OCI-M2 (cell line): ENCODE results near the gene CST1.
"Not testable (repeated sequence)": the region's sequence is repeated elsewhere in the genome, so short reads cannot be mapped to it uniquely, and the experiment has no call there.

Source experiments
- DNase-seq: peaks from one replicate; lab custom pipeline; 2025; ENCODE audit not compliant: unreplicated experiment; lab: John Stamatoyannopoulos, UW

The CST1 gene

GRCh38 chr20:23755131-23755611, 4.4 kb upstream of the CST1 start:
- DNase-seq, result not testable (repeated sequence)

GRCh38 chr20:23754731-23755130, 4.0 kb upstream of the CST1 start:
- no peak for DNase-seq

DNA sequence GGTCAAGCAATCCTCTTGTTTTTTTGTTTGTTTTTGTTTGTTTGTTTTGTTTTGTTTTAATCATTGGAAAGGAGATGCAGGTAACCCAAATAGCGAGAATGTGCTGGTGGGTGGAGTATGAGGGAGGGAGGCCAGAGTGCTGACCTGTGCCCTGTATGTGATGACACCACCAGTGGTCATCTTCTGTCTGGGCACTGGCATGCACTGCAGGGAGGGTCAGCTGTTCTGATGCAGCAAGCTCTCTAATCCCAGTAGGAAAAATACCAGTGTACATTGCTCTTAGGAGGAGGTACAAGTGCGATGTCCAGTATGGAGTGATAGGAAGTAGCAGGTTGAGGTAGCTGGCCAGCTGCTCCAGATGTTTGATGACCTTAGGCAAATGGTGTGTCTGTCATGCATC, 2.9 kb upstream of the CST1 start:
- DNase-seq, result no peak

GRCh38 chr20:23753194-23753548, 2.4 kb upstream of the CST1 start:
- DNase-seq, result no peak

- DNase-seq, result no peak
Observed at GRCh38 chr20:23752481-23753193, 1.9 kb upstream of the CST1 start.

DNA sequence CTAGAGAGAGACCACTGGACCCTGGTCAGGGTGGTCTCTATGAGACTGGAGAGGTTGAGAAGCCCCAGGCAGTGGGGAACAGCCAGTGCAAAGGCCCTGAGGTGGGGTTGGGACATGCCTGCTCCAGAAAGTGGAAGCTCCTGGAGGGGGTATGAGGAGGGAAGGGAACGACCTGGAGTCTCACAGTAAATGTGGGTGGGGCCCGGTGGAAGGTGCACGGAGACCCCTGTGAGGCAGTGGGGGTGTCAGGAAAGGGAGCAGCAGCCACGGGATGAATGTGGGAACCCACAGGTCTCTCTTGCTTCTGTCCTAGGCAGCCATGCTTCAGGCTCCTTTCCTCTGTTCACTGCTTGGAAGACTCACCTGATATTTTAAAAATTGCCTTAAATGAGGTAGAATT, 1.3 kb upstream of the CST1 start:
- no peak for DNase-seq

DNA sequence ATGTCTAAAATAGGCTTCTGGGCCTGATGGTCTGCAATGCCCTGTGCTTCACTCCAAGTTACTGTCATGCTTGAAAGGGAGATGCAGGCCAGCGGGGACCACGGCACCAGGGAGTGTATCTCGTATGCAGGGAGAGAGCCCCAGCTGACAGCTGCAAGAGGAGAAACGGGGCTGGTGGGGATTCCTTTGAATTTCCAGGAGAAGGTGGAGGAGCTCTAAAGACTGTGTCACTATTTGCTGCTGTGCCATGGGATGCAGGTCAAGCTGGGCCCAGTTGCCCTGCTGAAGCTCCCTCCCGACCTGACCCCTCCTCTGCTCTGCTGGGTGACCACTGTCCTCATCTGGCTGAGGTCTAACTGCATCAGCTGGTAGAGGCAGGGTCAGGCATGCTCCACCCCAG, 989 bp downstream of the CST1 start:
- no peak for DNase-seq

DNA sequence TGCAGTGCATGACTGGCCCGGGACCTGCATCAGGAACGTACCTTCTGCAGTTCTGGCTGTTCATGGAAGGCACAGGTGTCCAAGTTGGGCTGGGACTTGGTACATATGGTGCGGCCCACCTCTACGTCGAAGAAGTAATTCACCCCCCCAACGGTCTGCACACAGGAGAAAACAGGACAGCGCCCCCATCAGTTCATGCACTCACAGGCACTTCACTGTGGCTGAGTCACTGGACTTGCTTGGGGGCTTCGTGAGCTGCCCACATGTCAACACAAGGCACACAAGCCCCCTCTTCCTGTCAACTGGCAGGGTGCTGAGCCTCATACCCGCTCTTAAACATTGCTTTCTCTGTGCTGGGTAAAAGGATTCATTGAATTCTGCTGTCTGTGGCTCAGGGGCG, 1.8 kb downstream of the CST1 start:
- not testable (repeated sequence) for DNase-seq

- DNase-seq, result not testable (repeated sequence)
Observed at GRCh38 chr20:23747551-23747950, 3.2 kb downstream of the CST1 start.

DNA sequence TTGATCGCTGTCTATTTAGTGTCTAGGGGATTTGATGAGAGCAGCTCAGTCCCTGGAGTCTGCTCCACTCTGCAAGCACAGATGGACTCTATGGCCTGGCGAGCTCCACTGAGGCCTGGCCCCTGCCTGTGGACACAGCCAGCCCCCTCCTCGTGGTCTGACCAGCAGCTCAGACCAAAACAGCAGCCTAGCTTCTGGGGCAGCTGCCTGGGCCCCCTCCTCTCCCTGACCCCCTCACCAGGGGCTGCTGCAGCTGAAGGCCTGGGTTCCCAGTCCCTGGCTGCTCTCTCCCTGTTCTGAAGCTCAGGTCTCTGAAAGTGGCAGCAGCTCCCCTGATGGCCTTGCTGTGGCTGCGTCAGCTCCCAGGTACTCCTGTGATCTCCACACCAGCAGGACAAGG, 3.6 kb downstream of the CST1 start:
- DNase-seq, result not testable (repeated sequence)

GRCh38 chr20:23746321-23746720, 4.4 kb downstream of the CST1 start:
- no peak for DNase-seq

DNA sequence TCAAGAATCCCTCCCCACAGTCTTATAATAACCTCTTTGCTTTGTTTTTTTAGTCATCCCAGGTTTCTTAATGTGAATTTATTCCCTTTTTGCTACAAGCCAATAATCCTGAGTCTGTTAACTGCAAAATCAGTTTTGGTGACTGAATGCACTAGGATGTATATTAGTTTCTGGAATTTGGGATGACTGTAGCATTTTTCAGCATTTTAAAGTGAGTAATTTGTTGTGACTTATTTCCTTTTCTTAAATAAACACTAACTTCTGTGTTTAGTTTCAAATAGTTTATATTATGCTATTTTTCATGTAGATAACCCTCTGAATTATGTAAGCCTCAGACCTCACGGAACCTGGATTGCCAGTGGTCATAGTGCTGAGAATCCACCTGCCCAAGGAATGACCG, 5.5 kb downstream of the CST1 start:
- no peak for DNase-seq

- DNase-seq, result no peak
Observed at GRCh38 chr20:23744817-23745216, 5.9 kb downstream of the CST1 start.

DNA sequence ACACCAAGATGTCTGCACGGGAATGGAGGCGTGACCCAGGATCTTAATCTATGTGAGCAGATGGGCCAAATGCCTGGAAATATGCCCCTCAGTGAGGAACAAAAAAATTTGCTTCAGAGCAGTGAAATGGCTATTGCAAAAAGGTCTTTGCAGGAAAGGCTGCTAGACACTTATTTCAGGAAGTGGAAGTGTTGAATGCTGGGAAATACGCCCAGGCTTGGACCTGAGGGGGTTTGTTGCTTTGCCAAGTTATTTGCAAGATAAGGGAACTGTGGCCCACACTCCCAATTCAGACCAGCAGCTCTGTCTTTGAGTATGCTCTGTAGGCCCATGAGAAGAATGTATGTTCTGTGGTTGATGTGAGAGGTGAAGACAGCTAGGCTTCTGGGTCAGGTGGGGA, 15.3 kb downstream of the CST1 start:
- DNase-seq, result not testable (repeated sequence)

DNA sequence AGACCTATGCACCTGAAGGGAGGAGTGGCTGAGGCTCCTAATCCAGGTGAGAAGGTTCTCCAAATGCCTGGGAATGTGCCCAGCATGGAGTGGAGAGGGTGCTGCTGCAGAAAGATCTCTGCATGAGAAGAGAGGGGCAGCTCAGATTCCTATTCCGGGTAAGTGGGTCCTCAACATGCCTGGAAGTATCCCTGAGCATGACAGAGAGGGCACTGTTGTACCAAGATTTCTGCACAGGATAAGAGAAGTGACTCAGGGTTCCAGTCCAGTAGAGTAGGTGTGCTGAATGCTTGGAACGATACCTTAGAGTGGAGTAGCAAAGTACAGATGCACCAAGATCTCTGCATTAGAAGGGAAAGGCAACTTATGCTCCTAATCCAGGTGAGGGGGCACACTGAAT, 15.8 kb downstream of the CST1 start:
- not testable (repeated sequence) for DNase-seq

GRCh38 chr20:23734440-23734839, 16.3 kb downstream of the CST1 start:
- not testable (repeated sequence) for DNase-seq

DNA sequence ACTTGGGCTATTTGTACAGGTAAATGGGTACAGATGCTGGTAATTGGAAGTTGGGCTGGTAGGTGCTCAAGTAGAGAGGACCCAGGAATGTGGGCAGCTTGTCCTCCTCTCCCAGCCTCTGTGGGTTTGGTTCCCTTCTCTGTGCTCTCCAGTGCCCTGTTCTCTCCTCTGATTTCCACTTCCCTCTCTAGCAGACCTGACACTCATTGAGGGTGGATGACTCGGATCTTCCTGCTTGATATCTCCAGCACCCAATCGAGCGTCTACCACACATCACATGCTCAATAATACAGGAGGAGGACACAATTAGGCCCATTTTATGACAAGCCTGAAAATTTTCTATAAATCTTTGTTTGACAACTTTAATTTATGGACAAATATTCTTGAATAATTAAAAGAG, 23.7 kb downstream of the CST1 start:
- DNase-seq, result no peak

DNA sequence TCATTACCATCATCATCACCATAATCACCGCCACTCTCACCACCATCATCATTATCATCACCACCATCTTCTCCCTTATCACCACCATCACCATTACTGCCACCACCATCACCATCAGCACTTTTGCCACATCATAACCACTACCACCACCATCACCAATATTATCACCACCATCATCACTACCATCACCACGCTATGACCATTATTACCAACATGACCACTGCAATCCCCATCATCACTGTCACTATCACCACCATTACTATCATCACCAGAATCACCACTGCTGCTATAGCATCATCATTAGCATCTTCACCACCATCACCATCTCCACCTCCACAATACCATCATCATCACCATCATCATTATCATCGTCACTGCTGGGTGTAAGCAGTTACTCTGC, 25.6 kb downstream of the CST1 start:
- no peak for DNase-seq

DNA sequence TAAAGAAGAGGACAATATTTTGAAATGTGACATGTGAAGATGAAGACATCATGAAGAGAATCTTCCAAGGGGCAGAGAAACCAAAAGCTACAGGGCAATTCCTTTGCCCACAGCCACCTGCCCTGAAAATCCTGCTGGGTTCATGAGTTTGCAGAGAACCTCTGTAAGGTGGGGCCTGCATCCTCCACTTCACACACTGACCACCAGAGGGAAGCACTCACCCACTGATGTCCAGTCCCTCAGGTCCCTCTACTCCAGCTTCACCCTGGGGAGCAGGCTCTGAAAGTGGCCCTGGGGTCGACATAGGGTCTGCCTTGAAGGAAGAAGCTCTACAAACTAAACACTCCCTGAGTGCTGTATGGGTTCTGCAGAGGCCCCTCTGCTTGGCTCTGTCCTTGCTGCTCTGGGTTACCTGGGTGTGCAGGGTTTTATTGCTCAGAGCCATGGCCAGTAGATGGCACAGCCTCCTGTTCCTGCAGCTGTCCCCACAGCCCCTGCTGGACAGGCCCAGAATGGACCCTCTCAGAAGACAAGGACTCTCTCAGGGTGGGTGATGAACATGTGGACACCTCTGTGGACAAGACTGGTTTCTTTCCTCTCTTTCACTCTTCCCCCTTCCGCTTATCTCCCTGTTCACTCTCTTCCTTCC, 27.0 kb downstream of the CST1 start:
- not testable (repeated sequence) for DNase-seq

GRCh38 chr20:23722851-23723250, 27.9 kb downstream of the CST1 start:
- not testable (repeated sequence) for DNase-seq

DNA sequence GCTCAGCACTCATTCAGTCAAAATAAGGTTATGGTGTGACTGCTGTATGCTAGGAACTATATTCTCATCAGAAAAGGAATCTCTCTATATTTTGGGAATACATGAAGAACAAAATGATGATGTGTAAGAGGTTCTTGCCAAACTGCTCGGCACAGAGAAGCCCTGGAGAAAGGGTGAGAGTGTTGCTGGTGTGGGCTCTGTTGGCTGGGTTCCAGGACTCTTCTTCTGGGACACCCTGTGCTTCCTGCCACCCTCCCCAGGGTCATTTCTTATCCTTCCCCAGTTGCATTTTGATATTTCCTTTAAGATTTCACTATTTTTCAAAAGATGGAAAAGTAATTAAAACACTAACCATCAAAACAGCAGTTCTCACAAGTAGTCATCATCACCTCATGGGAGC, 28.8 kb downstream of the CST1 start:
- no peak for DNase-seq

DNA sequence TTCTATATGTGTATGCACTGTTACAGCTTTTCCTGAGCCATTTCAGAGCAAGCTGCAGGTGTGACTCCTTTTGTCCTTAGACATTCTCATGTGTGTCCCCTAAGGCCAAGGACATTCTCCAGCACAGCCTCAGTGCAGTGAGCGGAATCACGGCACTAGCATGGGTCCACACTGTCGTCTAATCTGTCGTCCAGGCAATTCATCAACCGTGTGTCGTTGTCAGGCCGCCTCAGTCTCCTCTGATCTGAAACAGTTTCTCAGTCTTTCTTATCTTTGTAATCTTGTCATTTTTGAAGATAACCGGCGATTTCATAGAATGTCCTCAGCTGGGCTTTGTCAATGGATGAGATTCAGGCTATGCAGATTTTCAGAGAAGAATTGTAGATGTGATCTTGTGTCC, 31.4 kb downstream of the CST1 start:
- not testable (repeated sequence) for DNase-seq

DNA sequence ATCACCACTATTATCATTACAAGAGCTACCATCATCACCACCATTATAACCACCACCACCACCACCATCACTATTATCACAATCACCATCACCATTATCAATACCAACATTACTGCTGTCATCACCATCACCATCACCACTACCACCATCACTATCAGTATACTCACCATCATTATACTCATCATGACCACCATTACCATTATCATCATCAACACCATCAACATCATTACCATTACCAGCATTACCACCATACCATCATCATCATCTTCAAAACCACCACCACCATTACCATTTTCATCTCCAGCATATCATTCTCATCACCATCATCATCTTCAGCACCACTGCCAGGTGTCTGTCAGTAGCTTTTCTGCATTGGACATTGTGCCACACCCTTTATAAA, 39.0 kb downstream of the CST1 start:
- DNase-seq, result not testable (repeated sequence)
